ENCODE data around the gene VTI1A.

DNA sequence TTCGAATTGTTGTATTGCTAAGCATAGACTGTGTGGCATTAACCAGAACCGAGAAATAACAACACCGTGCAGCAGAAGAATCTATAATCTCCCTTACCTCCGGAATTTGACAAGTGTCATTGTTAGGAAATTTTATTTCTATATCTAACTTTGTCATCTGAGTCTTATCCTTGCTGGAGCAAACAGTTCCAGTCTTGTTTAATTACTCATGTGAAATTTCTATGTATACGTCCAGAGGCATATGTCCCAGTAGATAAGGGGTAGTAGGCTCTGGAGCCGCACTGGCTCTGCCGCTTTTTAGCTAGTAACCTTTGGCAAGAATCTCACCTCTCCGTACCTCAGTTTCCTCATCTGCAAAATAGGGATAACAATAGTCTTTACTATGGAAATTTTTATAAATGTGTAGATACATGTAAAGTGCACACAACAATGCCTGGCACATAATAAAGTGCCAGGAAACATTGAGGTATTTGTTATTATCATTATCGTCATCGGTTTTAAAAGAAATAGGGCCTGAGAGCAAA is 228.6 kb downstream of the VTI1A start:
- TF ChIP-seq POLR2AphosphoS5 (IDR thresholded peaks at IDR 0.05; ENCODE audit: low read depth, low read length) (no peak), POLR2A (IDR thresholded peaks at IDR 0.05; ENCODE audit: low read depth, low read length) (no peak)

Measured in GM12892 (cell line).